Right lobe of liver (tissue), 4 donors: ENCODE data around the gene TRAPPC6A.

Source experiments
- POLR2A ChIP-seq: fragments of 450-650 bp; IDR thresholded peaks from one replicate; pipeline ENCODE4 v1.6.1; 2017; ENCODE audit warnings: antibody characterized with exemption, mild to moderate bottlenecking
- TF ChIP-seq, protein P1 (sequence below), 4 donors: fragments of 200-600 bp in 3 of 4; fragments of 450-650 bp in 1 of 4; IDR thresholded peaks; one replicate each; pipeline versions ENCODE4 v1.5.1 to v1.8.0; 2016 to 2022; ENCODE audit warnings: antibody characterized with exemption in 4 of 4, mild to moderate bottlenecking in 2 of 4
- donor health status: DM: no; HTN: no; CAD: no.
- donor health status: DM: no; HTN: no; CAD: no.
- donor health status: DM: no; HTN: yes; CAD: no.

DNA sequence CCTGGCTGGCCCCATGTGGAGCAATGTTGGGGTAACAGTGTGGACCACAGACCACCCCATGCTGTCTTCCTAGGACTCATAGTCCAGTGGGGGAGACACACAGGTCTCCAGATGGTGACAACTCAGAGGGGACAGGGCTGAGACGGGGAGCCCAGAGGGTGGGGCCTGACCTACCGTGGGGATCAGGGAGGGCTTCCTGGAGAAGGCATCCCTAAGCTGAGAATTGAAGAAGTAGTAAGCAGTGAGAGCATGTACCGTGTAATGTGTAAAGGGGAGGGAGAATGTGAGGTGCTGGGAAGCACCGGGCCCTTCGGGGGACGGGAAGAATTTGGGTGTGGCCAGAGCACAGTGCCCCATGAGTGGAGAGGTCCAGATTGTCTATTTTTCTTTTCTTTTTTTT, 54.0 kb downstream of the TRAPPC6A start:
- TF ChIP-seq, protein P1, sequence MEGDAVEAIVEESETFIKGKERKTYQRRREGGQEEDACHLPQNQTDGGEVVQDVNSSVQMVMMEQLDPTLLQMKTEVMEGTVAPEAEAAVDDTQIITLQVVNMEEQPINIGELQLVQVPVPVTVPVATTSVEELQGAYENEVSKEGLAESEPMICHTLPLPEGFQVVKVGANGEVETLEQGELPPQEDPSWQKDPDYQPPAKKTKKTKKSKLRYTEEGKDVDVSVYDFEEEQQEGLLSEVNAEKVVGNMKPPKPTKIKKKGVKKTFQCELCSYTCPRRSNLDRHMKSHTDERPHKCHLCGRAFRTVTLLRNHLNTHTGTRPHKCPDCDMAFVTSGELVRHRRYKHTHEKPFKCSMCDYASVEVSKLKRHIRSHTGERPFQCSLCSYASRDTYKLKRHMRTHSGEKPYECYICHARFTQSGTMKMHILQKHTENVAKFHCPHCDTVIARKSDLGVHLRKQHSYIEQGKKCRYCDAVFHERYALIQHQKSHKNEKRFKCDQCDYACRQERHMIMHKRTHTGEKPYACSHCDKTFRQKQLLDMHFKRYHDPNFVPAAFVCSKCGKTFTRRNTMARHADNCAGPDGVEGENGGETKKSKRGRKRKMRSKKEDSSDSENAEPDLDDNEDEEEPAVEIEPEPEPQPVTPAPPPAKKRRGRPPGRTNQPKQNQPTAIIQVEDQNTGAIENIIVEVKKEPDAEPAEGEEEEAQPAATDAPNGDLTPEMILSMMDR (IDR thresholded peaks at IDR 0.05) = no peak
- TF ChIP-seq POLR2A = no peak
